Heart left ventricle (tissue), 16 donors: Measurements from ENCODE around the gene CKM. TPM values are rescaled to one million over a fixed set of nuclear protein-coding genes. Genes with fewer than 3 reads are reported as not detected.
A peak's percentile ranks its signal among the peaks of the same experiment; 100 is the strongest.

Source experiments
- ATAC-seq, 4 donors: fragments of 200-7000 bp; cut with Tn5 transposase; one replicate each; pipeline ENCODE4 v1.9.1; 2020 to 2022; ENCODE audit warnings: moderate library complexity in 4 of 4, mild to moderate bottlenecking in 3 of 4, moderate number of reproducible peaks in 1 of 4
- DNase-seq, 5 donors: peaks; one replicate each; pipeline ENCODE4 v3.0.0-alpha.2; 2020
- H3K27ac ChIP-seq, 12 donors: fragments of 200-600 bp; sonication (generic) in 4 of 12; one replicate each; pipeline versions ENCODE4 v1.5.0 to v1.8.0; 2016 to 2022; ENCODE audit warnings: mild to moderate bottlenecking in 2 of 12
- H3K27me3 ChIP-seq, 9 donors: fragments of 200-600 bp; sonication (generic) in 2 of 9; one replicate each; pipeline versions ENCODE4 v1.5.1 to v1.8.0; 2016 to 2022; ENCODE audit warnings: mild to moderate bottlenecking in 3 of 9
- H3K36me3 ChIP-seq, 9 donors: fragments of 200-600 bp; sonication (generic) in 2 of 9; one replicate each; pipeline versions ENCODE4 v1.5.0 to v1.8.0; 2018 to 2022; ENCODE audit warnings: mild to moderate bottlenecking in 2 of 9
- H3K4me1 ChIP-seq, 12 donors: fragments of 200-600 bp; sonication (generic) in 4 of 12; one replicate each; pipeline versions ENCODE4 v1.5.0 to v1.8.0; 2016 to 2022; ENCODE audit warnings: mild to moderate bottlenecking in 3 of 12
- H3K4me3 ChIP-seq, 12 donors: fragments of 200-600 bp; sonication (generic) in 4 of 12; one replicate each; pipeline versions ENCODE4 v1.5.0 to v1.8.0; 2017 to 2022; ENCODE audit warnings: mild to moderate bottlenecking in 9 of 12, moderate library complexity in 4 of 12
- H3K9me3 ChIP-seq, 12 donors: fragments of 200-600 bp; sonication (generic) in 4 of 12; one replicate each; pipeline versions ENCODE4 v1.5.0 to v1.8.0; 2016 to 2022; ENCODE audit warnings: mild to moderate bottlenecking in 1 of 12
- CTCF ChIP-seq, 12 donors: fragments of 200-600 bp; sonication (generic) in 4 of 12; IDR thresholded peaks; one replicate each; pipeline versions ENCODE4 v1.5.0 to v1.8.0; 2018 to 2022; ENCODE audit warnings: antibody characterized with exemption in 12 of 12, mild to moderate bottlenecking in 5 of 12
- POLR2A ChIP-seq, 2 donors: fragments of 450-650 bp; IDR thresholded peaks; one replicate each; pipeline ENCODE4 v1.6.1; 2017; ENCODE audit warnings: antibody characterized with exemption in 2 of 2, mild to moderate bottlenecking in 2 of 2, moderate library complexity in 2 of 2
- WGBS, 4 donors: extraction: QIAGEN DNeasy Blood & Tissue Kit in 2 of 4; methylation state at CpG; one replicate each; pipeline versions ENCODE4 v1.1.5 to v1.1.7; 2013 to 2018; 5-methylcytosine and 5-hydroxymethylcytosine counted together
- intact Hi-C, 10 donors: fragments of 100-400 bp; cut with DNase I; formaldehyde crosslinking; loops; one replicate each; pipeline versions ENCODE4 v1.11.1 to v1.14.2; 2022
- polyA plus RNA-seq, 2 donors: library from polyadenylated mRNA; stranded (reverse); fragments of 200-250 nt; gene quantifications; one replicate each; pipeline ENCODE4 v1.2.3, GENCODE V29; 2013
- total RNA-seq, 9 donors: library from RNA; depleted of rRNA in 2 of 9; stranded (reverse); fragments of >200 nt in 2 of 9; fragmentation: NEBNext Ultra II Directional in 3 of 9; extraction: Animal tissue kit (Norgen Biotek cat#: 25700) in 3 of 9; gene quantifications; one replicate each; pipeline versions ENCODE4 v1.1.0 to v1.2.4, GENCODE V29; 2016 to 2023
- donor health status: ischemic (EF 13 %, LVEDD 7.1; RV severe dilation, severe dysfunction).
- donor health status: healthy with polysubstance abuse.
- donor health status: DM: no; HTN: yes; CAD: no.
- donor health status: DM: no; HTN: no; CAD: no.
- donor health status: ischemic (EF 25% LVEDD 6.9; RV normal size, moderate dysfunction).
- donor health status: ischemic (EF 25% LVEDD 5.7; RV mildly dilated, moderate dysfunction).
- donor health status: healthy.
- donor health status: DM: yes; HTN: yes; CAD: no.
- donor health status: ischemic (EF 35%, LVEDD 5.7; RV mildly dilated, moderate dysfunction).
- donor health status: nonischemic (EF 11% LVEDD 7.7; RV severe dilation, severe dysfunction).
- donor health status: DM: yes; HTN: yes; CAD: no.
- donor health status: PGD.
- donor health status: ischemic (EF 29% LVEDD 5.4; RV normal size, mild dysfunction).
- donor health status: nonischemic (EF 23%, LVEDD 6.1; RV moderate dilation, normal function).

Gene CKM
- total and polyA plus RNA-seq, 11 donors = 1,885 to 11,128 (median 3,786) TPM

- H3K9me3 ChIP-seq = peaks cover 0 to 12% (median 2%) of the 10 kb centered on the region in 12 donors
- H3K27ac ChIP-seq = no peak overlapping the region
- H3K4me1 ChIP-seq = peaks cover 0 to 12% (median 1%) of the 10 kb centered on the region in 12 donors
- WGBS, 4 donors = 91 to 97% (median 94%) methylated on average over 6 to 18 of the region's 18 CpGs
- ATAC-seq (no peak), DNase-seq (no peak)
- H3K36me3 ChIP-seq = peaks cover 0 to 43% (median 13%) of the 10 kb centered on the region in 9 donors
- TF ChIP-seq CTCF (IDR thresholded peaks at IDR 0.05) (no peak), POLR2A (IDR thresholded peaks at IDR 0.05) (no peak)
- H3K27me3 ChIP-seq = no peaks in the 10 kb centered on the region
- H3K4me3 ChIP-seq = no peak overlapping the region
- intact Hi-C loops = no loop called here
Observed at GRCh38 chr19:45297674-45298073, 25.0 kb downstream of the CKM start.

GRCh38 chr19:45296355-45296754 is 26.3 kb downstream of the CKM start:
- 93 to 97% (median 95%) methylated on average over 4 of the region's 4 CpGs for WGBS, 4 donors
- Histone ChIP-seq H3K27me3 (no peaks in the 10 kb centered on the region), H3K9me3 (peaks cover 0 to 12% (median 2%) of the 10 kb centered on the region in 12 donors), H3K36me3 (peaks cover 0 to 48% (median 18%) of the 10 kb centered on the region in 9 donors), H3K27ac (no peak overlapping the region), H3K4me1 (peaks cover 0 to 12% (median 1%) of the 10 kb centered on the region in 12 donors), H3K4me3 (no peak overlapping the region)
- no peak for DNase-seq
- ATAC-seq = no peak
- intact Hi-C loops = no loop called here
- no peak for TF ChIP-seq POLR2A (IDR thresholded peaks at IDR 0.05)
- no peak for TF ChIP-seq CTCF (IDR thresholded peaks at IDR 0.05)

GRCh38 chr19:45295873-45296272 is 26.8 kb downstream of the CKM start:
- Histone ChIP-seq H3K4me1 (peaks cover 0 to 12% (median 1%) of the 10 kb centered on the region in 12 donors), H3K27ac (no peak overlapping the region), H3K27me3 (no peaks in the 10 kb centered on the region), H3K4me3 (no peak overlapping the region), H3K36me3 (peaks cover 0 to 53% (median 22%) of the 10 kb centered on the region in 9 donors), H3K9me3 (peaks cover 0 to 12% (median 2%) of the 10 kb centered on the region in 12 donors)
- ATAC-seq (no peak), DNase-seq (no peak)
- TF ChIP-seq POLR2A (IDR thresholded peaks at IDR 0.05) (no peak), CTCF (IDR thresholded peaks at IDR 0.05) (no peak)
- intact Hi-C loops = no loop called here

GRCh38 chr19:45294291-45295029 is 28.2 kb downstream of the CKM start:
- 68 to 76% (median 73%) methylated on average over 12 of the region's 12 CpGs for WGBS, 4 donors
- intact Hi-C loops = no loop called here
- ATAC-seq (peak; percentile 89 to 96 (median 90)), DNase-seq (peak in 4 of 5 donors; percentile 67 to 78 (median 73))
- no peak for TF ChIP-seq CTCF (IDR thresholded peaks at IDR 0.05)
- no peak for TF ChIP-seq POLR2A (IDR thresholded peaks at IDR 0.05)
- H3K36me3 ChIP-seq = peaks cover 0 to 58% (median 32%) of the 10 kb centered on the region in 9 donors
- H3K27me3 ChIP-seq = no peaks in the 10 kb centered on the region
- peak overlapping the region in 7 of 12 donors; percentile 39 to 75 (median 57) for H3K27ac ChIP-seq
- H3K4me1 ChIP-seq = peaks cover 0 to 12% (median 1%) of the 10 kb centered on the region in 12 donors
- H3K4me3 ChIP-seq = no peak overlapping the region
- H3K9me3 ChIP-seq = peaks cover 0 to 12% (median 2%) of the 10 kb centered on the region in 12 donors
